Activated CD4-positive, CD25-positive, alpha-beta regulatory T cell (primary cell): ENCODE results near the gene TBC1D1.

Experiments used
- DNase-seq, 4 experiments: peaks; one replicate each; lab custom pipeline; 2025; lab: John Stamatoyannopoulos, UW

TBC1D1 gene, protein sequence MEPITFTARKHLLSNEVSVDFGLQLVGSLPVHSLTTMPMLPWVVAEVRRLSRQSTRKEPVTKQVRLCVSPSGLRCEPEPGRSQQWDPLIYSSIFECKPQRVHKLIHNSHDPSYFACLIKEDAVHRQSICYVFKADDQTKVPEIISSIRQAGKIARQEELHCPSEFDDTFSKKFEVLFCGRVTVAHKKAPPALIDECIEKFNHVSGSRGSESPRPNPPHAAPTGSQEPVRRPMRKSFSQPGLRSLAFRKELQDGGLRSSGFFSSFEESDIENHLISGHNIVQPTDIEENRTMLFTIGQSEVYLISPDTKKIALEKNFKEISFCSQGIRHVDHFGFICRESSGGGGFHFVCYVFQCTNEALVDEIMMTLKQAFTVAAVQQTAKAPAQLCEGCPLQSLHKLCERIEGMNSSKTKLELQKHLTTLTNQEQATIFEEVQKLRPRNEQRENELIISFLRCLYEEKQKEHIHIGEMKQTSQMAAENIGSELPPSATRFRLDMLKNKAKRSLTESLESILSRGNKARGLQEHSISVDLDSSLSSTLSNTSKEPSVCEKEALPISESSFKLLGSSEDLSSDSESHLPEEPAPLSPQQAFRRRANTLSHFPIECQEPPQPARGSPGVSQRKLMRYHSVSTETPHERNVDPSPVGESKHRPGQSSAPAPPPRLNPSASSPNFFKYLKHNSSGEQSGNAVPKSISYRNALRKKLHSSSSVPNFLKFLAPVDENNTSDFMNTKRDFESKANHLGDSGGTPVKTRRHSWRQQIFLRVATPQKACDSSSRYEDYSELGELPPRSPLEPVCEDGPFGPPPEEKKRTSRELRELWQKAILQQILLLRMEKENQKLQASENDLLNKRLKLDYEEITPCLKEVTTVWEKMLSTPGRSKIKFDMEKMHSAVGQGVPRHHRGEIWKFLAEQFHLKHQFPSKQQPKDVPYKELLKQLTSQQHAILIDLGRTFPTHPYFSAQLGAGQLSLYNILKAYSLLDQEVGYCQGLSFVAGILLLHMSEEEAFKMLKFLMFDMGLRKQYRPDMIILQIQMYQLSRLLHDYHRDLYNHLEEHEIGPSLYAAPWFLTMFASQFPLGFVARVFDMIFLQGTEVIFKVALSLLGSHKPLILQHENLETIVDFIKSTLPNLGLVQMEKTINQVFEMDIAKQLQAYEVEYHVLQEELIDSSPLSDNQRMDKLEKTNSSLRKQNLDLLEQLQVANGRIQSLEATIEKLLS (N-terminal part only)

DNA sequence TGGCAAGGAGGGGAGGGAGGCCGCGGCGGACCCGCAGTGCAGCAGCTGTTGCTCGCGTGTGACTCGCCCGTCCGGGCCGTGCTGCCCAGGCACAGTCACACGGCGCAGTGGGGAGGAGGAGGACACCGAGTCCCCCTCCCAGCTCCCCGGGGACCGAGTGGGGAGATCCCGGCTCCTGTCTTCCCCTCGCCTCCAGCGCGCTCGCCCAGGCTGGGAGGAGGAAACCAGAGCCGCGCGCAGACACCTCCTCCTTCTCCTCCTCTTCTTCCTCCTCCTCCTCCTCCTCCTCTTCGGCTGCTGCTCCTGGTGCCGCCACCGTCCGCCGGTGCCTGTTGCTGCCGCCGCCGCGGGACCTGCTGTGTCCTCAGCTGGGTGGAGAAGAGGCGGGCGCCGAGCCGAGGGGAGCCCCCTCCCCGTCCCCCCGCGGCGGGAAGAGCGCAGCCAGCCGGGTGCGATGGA is at the start of gene TBC1D1:
TBC1D1 (plus strand) TSS at position 284 of the 459 bp plus-strand sequence. CDS start 11,012 bp downstream, outside the sequence.
- peak in 3 of 4 experiments; percentile 17 to 38 (median 30) for DNase-seq

DNA sequence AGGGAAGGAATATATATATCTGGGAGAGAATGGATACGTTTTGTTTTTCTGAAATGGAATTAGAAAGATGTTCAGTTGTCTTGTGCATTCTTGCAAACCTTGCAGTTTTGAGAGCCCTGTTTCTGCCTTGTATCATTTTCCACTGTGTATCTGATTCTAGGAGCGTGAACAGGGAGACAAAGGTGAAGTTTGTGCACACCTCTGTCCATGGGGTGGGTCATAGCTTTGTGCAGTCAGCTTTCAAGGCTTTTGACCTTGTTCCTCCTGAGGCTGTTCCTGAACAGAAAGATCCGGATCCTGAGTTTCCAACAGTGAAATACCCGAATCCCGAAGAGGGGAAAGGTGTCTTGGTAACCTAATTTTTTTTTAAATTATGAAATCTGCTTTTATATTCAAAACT is 46.7 kb upstream of the TBC1D1 start:
- no peak for DNase-seq

DNA sequence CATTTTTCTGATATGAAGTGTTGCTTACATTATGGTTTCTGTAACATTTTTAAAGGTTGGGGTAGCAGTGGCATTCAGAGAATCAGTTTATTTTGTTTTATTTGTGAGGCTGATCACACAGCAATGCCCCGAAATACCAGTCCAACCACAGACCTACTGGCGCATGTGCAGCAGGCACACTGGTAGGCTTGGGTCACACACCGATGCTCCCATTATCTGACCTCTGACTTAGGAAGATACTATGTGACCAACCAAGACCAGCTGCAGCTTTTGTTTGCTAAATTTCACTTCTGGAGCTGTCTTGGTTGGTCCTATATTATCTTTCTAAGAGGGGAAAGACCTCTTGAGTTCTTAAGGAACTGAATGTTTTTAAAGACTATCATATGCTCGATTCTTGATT is 45.7 kb upstream of the TBC1D1 start:
- no peak for DNase-seq

DNA sequence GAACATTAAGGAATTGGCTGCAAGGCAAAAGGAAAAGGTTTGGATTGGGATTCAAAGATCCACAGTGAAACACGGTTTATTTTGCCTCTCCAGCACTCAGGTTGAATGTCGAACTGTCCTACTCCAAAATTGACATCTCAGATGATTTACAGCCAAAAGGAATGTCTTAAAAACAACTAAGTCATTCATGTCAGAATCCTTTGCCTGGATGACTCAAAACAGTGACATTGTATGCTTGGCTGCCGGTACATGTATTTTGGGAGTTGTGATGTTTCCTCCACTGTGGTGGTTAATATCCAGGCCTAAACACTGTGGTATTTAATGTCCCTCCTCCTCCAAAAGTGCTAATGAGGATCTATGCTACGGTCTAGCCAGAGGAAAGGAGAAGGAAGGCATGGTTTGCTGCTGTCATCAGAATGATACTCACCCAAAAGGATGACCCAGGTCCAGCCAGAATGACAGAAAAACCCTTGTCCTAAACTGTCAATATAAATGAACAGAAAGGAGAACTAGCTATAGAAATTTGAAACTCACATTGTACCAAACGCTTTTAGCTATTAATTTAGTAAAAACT is 43.5 kb upstream of the TBC1D1 start:
- no peak for DNase-seq

DNA sequence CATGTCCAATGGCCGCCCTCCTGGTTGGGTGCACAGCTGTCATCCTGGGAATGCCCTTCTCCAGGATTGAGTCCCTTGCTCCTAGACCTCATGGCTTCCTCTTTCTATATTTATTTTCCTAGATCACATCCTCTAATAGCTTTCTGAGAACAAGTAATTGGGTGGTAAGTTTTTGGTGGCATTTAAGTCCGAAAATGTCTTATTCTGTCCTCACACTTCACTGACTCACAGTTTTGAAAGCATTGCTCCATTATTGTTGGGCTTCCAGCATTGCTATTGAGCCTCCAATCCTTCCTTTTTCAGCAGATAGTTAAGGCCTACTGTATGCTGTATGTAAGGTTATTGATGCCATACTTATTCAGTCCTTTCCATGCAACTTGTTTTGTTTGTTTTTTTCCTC is 38.5 kb upstream of the TBC1D1 start:
- DNase-seq = no peak

DNA sequence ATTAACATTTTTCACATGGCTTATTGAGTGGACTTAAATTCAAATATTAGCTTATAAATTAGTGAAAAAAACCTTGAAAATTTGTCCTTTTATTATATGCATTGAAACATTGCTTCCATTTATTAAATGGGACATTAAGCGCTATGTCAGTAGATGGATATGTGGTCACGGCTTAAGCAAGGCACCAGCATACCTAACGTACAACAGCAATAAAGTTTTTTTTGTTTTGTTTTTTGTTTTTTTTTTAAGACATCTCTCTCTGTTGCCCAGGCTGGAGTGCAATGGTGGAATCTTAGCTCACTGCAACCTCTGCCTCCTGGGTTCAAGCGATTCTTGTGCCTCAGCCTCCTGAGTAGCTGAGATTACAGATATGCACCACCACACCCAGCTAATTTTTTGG is 32.8 kb upstream of the TBC1D1 start:
- no peak for DNase-seq

DNA sequence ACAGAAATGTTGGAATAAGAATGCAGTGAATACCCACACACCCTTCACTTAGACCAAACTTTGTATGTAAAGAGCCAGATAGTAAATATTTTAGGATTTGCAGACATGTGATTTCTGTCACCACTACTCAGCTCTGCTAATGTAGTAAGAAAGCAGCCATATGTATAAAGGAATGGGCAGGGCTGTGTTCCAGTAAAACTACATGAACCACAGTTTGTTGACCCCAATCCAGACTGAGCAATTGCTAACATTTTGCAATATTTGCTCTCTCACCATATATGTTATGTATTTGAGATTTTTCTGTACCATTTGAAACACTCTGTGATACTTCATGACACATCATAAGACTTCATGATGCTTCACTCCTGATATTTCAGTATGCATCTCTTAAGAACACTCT is 32.0 kb upstream of the TBC1D1 start:
- no peak for DNase-seq

DNA sequence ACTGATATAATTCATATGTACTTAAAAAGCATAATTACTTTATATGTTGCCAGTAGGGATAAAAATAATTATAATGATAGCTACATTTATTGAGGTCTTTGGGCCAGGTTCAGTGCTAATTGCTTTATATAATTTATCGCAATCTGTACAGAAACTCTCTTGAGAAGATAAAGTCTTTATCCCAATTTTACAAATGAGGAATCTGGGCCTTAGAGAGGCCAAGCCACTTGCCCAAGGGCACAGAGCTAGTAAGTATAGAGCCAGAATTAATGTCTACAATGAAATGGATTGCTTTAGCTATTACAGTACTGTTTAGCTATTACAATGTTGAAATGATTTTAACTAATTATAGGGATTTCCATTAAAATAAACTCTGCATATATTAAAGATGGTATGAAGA is 30.6 kb upstream of the TBC1D1 start:
- DNase-seq = no peak

DNA sequence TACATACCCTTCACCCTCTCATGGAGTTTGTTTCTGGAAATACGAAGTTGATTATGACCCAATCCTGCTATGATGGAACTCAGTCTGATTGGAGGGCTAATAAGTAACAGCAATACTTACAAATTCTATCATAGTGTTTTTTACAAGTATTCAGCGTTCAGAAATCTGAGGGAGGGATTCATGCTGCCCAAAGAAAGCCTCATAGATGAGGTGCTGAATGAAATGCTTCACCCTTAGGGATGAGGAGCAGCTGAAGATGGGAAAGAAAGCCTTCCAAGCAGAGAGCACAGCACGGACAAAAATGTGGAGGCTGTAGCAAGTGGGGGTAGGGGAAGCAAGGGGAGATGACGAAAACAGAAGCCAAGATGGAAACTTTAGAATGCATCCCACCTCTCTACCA is 27.9 kb upstream of the TBC1D1 start:
- no peak for DNase-seq

DNA sequence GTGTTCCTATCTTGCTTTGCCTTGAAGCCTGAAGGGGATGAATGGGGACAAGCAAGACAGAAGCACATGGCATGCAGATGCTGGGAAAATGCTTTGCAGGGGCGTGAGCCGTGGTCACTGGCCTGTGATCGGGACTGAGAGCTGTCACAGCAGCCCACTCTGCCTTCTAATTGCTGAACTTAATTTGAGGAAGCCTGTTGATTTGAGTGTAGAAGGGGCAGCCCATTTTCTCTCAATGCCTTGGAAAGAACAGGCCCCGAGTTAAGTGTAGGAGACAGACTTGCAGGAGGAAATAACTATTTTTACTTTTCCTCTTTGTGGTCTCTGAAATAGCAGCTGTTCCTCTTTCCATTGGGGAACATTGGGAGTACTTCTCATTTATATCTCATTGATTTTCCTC is 26.1 kb upstream of the TBC1D1 start:
- DNase-seq = no peak

DNA sequence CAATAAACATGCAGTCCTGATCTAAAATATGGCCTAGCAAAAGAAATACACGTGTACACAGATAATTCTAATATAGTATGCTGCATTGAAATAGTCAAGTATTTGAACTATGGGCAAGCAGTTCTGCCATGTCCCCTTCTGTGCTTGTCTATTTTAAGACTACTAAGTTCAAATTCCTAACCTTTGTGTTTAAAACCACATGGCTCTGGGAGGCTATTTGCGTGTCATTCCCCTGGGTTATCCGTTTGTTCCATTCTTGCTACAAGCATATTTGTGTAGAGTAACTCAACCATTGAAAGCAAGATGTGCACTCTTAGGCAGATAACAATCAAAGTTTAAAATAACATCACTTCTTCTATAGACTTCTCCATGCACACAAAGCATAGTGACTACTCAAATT is 25.4 kb upstream of the TBC1D1 start:
- no peak for DNase-seq

DNA sequence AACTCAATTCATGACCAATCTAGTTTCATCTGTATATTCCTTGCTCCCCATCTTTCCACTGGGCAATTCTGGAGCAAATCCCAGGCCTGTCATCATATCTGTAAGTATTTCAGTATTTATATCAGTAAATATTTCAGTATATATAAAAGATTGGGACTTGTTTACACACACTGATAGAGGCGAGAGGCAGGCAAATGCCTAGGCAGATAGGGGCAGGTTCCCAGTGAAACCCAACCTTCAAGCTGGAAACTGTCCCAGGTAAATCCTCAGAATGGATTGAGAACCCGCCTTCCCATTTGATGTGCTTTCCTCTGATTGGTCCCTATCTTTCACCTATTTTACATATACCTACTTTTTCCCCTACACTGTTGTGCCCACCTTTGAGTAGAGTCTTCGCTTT is 23.8 kb upstream of the TBC1D1 start:
- DNase-seq = no peak

DNA sequence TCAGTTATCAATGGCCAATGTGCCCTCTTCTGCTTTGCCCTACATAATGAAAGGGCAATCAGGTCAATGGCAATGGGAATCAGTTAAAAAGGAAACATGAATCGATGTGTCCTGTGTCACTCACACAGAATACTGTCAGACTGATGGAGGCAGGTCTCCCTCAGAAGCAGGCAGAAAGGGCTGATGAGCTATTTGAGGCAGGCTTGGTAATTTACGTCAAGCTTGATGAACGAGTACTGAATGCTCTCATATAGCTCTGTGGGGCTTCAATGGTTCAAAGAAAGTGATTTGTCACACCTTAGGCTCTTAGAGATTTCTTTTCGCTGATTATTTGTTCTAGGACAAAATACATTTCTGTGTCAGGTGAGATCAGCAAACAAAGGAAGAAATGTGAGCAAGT is 22.6 kb upstream of the TBC1D1 start:
- no peak for DNase-seq

DNA sequence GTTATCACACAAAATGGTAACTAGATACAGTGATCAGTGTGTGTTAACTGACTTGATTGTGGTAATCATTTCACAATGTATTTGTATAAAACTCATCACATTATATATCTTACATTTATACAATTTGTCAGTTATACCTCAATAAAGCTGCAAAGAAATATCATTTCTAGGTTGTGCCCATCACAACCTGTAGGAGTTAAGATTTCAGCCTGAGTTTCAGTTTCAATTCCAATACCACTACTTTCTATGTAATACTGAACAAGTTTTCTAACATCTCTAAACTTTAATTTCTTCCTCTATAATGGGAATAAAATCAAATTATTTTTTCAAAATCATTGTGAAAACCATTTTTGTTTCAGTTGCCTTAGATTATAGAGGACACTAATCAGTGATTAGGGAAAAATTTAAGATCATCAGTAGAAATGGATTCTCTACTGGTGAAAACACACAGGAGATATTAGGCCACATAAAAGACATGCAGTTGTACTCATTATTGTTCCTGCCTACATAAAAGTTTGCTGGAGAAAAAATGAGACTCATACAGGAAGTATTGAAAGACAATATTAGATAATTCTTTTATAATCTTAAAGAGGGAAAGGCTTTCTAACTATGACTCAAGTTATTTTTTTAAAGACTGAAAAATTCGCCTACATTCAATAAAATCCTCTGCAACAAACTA is 18.4 kb upstream of the TBC1D1 start:
- no peak for DNase-seq

DNA sequence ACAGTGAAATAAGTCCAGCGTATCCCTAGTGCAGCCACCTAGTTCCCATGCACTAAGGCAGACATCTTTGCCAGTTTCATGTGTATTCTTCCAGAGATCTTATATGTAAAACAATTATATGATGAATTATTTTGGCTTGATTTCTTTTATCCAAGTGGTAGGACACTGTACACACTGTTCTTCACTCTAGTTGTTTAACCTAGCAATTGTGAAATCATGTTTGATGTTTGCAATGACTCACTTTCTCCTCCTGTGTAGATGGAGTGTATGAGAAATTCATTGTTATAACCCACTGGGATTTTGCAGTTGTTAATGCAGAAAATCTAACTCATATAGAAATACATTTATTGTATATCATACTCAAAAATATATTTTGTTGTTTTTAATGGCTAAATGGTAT is 17.5 kb upstream of the TBC1D1 start:
- no peak for DNase-seq

DNA sequence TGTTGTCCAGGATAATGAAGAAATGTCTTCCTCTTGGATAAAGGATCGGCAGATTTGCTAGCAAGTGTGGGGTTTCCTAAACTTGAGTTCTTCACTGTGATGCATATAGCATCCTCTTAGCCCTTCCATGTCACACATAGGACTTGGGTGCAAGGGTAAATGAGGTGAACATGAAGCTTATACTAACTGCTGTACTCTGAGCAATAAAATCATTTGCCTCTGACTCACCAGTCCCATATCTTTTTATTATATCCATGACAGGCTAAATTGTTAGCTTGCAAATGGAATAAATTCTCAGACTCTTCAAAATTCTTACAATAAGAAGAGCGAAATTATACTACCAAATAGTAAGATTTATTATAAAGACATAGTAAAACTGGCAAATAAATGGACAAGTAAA is 14.7 kb upstream of the TBC1D1 start:
- DNase-seq = no peak

DNA sequence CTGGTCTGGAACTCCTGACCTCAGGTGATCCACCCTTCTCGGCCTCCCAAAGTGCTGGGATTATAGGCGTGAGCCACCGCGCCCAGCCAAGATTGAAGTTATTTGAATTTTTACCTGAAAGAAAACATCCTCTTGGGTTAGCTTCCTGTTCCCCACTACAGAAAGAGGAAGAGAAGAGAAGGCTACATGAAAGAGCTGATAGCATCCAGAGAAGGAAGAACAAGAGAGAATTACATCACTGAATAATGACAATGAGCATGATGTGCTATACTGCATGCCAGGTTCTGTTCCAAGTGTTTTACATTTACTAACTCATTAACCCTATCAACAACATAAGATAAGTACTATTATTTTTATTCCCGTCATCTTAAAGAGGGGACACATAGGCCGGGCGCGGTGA is 11.5 kb upstream of the TBC1D1 start:
- no peak for DNase-seq

DNA sequence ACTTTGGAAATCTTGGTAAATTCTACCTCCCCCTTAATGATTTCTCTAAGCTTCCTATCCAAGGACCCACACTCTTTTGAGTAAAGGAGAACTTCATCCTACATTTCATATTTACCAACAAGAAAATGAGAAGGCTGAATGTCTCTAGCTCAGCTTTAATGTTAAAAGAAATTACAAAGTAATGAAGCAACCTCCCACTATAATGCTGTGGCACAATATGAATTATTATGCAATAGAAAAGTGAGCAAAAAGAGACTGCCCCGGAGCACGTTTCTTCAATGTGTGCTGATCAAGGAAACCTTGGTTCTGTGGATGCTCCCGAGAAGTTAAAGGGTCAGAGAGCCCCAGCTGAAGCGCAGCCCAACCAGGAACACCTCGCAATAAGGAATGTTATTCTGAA is 9.1 kb upstream of the TBC1D1 start:
- no peak for DNase-seq

DNA sequence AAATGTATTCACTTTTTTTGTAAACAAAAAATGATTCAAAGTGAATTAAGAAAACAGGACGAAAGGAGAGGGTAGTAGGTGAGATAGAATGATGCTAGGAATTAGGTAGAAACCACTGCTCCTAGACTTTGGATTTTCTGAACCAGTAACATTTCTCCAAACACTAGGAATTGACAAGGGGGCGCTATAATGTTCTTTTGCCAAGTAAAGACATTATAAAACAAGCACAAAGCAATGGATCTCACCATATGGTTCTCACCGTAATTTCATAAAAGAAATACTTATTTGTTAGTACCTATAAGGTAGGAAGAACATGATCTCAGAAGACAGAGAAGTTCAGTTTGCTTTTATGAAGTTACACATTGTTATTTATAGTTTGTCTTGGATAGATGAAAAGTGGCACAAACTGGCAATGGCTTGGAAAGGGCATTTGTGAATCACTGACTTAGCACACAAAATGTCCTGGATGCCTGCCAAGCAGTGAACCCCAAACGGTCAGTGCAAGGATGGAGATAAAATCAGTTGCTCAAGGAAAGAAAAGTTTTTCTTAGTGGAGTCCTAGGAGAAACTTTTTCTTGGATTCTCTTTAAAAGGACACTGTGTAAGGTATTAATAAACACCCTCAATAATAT is 8.1 kb upstream of the TBC1D1 start:
- no peak for DNase-seq

DNA sequence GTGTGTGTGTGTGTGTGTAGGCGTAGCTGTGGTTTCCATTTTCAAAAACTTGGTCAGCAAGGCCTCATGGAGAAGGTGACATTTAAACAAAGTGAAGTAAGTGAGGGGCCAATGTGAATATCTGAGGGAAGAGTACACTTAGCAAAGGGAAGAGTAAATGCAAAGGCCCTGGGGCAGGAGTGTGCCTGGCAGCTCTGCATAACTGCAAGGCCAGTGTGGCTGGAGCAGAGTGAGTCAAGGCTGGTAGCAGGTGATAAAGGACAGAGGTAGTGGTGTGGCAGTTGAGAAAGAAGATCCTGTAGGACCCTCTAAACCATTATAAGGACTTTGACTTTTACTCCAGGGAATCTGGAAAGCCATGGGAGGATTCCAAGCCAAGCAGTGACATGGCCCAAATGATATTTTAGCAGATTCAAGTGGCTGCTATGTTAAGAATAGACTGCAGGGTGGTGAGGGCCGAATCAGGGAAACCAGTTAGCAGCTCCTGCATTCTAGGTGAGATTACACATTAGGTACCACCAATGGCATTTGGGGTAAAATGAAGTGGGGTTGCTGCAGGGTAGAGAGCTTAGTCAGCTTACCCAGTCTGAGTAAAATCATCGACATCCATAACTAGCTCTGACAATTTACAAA is 5.9 kb upstream of the TBC1D1 start:
- no peak for DNase-seq

DNA sequence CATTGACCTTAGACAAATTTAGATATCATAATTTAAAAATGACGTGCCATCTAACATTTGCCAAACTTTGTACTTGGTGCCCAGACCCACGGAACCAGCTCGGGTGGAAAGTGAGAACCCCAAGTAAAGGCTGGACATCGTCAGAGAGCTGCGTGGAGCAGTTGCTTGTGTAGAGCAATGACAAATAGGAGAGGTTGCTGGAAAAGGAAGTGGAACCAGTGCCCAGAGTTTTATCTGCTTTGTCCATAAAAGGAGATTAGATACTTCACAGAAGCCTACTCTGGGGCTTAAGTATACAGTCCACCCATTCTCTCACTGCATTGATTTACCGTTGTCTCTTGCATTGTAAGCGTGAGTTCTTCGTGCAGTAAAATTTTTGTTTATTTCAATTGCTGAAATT is 5.4 kb upstream of the TBC1D1 start:
- DNase-seq = no peak
